GM19397 (cell line): ENCODE data around the gene LRBA.
A peak's percentile ranks its signal among the peaks of the same experiment; 100 is the strongest.
"Not testable (repeated sequence)": the region's sequence is repeated elsewhere in the genome, so short reads cannot be mapped to it uniquely, and the experiment has no call there.

Experiments
- ATAC-seq: cut with Tn5 transposase; IDR thresholded peaks from one replicate; pipeline ENCODE4 v1.9.1; 2021; ENCODE audit warnings: mild to moderate bottlenecking, moderate library complexity; ENCODE audit not compliant: unreplicated experiment

The LRBA gene, protein sequence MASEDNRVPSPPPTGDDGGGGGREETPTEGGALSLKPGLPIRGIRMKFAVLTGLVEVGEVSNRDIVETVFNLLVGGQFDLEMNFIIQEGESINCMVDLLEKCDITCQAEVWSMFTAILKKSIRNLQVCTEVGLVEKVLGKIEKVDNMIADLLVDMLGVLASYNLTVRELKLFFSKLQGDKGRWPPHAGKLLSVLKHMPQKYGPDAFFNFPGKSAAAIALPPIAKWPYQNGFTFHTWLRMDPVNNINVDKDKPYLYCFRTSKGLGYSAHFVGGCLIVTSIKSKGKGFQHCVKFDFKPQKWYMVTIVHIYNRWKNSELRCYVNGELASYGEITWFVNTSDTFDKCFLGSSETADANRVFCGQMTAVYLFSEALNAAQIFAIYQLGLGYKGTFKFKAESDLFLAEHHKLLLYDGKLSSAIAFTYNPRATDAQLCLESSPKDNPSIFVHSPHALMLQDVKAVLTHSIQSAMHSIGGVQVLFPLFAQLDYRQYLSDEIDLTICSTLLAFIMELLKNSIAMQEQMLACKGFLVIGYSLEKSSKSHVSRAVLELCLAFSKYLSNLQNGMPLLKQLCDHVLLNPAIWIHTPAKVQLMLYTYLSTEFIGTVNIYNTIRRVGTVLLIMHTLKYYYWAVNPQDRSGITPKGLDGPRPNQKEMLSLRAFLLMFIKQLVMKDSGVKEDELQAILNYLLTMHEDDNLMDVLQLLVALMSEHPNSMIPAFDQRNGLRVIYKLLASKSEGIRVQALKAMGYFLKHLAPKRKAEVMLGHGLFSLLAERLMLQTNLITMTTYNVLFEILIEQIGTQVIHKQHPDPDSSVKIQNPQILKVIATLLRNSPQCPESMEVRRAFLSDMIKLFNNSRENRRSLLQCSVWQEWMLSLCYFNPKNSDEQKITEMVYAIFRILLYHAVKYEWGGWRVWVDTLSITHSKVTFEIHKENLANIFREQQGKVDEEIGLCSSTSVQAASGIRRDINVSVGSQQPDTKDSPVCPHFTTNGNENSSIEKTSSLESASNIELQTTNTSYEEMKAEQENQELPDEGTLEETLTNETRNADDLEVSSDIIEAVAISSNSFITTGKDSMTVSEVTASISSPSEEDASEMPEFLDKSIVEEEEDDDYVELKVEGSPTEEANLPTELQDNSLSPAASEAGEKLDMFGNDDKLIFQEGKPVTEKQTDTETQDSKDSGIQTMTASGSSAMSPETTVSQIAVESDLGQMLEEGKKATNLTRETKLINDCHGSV (N-terminal part only)

DNA sequence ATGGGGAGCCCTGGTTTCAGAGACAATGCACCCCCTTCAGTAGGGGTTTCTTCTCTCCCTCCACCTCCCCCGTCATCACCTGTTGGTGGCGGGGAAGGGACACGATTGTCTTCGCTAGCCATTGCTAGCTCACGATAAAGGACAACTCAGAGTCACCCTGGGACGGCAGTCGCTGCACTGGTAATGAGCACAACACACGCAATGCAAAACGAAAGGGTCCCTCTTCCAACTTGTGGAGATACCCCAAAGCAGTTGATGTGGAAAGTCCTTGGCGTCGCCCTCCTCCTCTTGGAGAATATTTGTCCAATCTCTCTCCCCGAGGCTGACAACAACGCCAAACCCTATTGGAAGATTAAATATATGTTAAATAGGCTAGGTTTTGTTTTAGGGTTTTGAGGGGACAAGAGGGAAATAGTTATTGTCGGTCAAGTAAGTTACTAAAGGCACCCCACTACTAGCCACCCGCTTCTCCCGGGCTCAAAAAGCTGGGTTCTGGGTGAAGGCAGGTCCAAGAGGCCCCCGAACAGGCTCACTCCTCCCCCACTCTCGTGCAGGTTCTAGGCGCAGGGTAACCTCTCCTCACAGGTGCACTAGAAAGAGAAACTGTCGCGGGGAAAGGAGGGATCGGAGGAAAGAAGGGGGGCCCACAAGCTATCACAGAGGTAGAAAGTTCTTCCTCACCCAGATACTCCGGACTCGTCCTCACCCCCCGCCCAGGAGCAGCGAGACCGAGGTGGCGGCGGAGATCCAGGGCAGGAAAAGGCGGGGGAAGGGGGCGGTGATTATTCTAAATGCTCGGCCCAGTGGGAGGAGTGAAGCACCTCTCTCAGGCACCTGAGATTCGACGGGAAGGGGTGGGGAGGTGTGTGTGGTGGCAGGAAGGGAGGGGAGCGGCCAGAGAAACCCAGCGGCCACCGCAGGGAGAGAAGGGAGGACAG lies at the start of gene LRBA:
TSS of gene LRBA (minus strand) at position 764 of the 938 bp plus-strand sequence. CDS start at position 122, 642 bp downstream.
- ATAC-seq: peak; percentile 72

DNA sequence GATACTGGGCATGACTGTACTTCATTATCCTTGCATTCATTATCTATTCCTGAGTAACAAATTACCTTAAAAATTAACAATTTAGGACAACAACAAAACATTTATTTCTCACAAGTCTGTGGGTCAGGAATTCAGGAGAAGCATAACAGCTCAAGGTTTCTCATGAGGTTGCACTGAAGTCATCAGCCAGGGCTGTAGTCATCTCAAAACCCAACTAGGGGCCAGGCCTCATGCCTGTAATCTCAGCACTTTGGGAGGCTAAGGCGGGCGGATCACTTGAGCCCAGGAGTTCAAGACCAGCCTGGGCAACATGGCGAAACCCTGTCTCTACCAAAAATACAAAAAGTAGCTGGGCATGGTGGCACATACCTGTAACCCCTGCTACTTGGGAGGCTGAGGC lies 48.1 kb upstream of the LRBA start:
- ATAC-seq: not testable (repeated sequence)

DNA sequence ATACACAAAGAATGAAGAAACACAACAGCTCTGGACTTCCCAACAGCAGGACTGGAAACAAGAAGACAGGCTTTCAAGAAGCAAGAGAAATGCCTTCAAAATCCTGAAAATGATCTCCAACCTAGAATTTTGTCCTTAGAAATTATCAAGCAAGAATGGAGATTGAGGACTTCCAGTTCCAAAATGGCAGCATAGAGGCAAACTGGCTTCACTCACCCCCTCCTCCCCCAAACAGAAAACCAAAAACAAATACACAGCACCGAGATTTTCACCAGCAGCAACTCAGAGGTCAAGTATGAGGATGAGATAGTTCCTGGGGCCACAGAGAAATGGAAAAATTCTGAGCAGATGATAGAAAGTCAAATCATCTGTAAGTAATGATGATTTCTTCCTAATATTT lies 40.5 kb upstream of the LRBA start:
- ATAC-seq: no peak

DNA sequence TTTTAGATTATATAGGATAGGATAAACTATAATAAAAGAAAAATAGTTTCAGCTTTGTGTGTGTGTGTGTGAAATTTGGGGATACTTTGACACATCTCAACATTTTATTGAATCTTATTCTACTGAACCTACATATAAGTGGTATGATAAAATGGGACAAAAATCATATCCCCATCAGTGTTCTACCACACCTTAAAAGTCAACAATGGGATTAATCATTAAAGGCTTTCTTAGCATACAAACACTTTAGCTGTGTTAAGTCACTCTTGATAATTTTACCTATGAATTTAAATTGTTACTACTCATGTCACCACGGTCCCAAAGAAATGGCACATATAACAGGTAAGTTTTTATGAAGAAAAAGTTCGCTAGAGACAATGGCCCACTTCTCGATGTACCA lies 37.7 kb upstream of the LRBA start:
- ATAC-seq: no peak

DNA sequence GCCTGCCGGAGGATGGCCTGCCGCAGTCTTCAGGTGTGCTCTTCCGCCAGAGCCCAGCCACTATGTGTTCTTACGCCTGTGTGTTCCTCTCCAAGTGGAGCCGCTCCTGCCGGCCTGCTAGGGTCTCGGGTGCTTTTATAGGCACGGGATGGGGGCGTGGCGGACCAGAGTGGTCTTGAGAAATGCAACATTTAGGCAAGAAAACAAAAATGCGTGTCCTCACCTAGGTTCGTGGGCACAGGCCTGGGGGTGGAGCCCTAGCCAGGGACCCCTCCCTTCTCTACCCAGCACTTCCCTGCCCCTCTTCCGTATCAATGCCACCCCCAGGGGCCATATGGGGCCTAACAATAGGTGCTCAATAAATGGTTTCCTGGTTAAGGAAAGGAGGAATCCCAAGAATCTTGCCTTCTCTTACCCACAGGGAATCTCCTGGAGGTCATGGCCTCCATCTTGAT lies 34.4 kb upstream of the LRBA start:
- ATAC-seq: no peak

DNA sequence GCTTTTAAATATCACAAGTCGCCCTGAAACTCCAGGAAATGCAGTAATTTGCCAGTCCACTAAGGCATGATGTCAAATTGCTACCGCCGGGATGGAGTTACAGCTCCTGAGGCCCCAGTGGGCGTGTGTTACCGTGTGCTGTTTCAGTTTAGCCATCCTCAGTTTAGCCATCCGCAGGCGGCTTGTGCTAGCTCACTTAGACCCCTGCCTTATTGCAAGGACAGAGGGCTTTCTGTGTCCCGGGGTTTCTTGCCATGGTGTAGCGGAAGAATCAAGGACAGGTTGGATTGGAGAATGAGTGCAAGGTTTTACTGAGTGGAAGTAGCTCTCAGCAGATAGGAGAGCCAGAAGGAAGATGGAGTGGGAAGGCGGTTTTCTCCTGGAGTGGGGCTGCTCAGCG lies 33.8 kb upstream of the LRBA start:
- ATAC-seq: no peak

DNA sequence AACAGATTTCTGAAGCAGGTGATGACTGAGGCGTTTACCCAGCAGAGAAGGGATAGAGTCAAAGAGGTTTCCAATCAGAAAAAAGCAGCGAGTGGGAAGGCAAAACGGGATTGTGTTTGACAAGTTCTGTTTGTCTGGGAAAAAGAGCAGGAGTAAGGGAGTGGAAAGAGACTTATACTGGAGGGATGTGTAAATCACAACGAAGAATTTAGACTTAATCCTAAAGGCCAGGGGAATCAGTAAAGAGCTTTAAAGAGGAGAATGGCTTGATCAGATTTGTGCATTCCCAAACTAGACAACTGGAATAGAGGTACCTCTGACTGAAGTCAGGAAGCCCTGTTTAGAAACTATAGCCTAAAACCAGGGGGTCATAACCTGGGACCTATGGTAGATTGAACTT lies 31.5 kb upstream of the LRBA start:
- no peak for ATAC-seq

DNA sequence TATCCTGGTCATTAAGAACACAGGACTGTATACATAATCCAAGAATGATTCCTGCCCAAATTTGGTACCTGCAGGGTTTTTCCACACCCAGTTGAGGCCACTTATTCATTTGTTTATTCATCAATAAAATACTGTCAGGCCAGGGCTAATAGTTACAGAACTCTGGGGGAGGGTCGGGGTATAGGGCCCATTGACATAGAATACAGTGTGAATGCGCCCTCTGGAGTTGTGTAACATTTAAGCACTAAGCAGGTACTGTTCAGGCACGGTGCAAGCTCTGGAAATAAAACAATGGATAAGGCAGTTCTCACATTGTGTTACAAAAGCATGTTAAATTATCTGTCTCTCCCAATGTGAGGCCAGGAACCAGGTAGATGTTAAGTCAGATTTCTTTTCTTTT lies 30.8 kb upstream of the LRBA start:
- no peak for ATAC-seq

DNA sequence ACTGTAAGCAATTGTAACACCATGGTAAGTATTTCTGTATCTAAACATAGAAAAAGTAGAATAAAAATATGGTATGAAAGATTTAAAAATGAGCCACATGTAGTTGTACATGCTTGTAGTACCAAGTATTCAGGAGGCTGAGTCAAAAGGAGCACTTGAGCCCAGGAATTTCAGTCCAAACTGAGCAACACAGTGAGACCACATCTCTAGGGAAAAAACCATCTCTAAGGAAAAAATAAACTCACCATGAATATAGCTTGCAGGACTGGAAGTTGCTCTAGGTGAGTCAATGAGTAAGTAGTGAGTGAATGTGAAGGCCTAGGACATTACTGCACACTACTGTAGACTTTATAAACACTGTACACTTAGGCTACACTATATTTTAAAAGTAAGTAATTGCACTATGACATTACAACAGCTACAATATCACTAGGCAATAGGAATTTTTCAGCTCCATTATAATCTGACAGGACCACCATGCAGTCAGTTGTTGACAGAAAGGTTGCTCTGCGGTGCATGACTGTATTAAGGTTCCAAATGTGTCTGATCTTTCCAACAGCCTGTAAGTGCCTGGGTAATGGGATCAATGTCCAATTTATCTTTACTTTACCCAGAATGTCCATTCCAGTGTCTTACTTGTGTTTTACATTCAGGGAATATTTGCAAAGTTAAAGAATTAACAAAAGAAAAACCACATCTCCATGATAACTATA lies 28.9 kb upstream of the LRBA start:
- no peak for ATAC-seq

DNA sequence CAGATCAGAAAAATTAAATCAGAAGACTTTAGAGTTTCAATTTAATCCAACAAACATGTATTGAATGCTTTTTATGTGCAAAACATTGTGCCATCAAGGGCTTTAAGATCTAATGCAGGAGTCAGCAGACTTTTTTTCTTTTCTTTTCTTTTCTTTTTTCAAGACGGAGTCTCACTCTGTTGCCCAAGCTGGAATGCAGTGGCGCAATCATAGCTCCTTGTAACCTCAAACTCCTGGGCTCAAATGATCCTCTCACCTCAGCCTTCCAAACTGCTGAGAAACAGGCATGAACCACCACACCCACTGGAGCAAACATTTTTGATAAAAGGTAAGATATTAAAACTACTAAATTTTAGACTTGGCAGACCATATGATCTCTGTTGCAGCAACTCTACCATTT lies 24.6 kb upstream of the LRBA start:
- ATAC-seq: no peak

DNA sequence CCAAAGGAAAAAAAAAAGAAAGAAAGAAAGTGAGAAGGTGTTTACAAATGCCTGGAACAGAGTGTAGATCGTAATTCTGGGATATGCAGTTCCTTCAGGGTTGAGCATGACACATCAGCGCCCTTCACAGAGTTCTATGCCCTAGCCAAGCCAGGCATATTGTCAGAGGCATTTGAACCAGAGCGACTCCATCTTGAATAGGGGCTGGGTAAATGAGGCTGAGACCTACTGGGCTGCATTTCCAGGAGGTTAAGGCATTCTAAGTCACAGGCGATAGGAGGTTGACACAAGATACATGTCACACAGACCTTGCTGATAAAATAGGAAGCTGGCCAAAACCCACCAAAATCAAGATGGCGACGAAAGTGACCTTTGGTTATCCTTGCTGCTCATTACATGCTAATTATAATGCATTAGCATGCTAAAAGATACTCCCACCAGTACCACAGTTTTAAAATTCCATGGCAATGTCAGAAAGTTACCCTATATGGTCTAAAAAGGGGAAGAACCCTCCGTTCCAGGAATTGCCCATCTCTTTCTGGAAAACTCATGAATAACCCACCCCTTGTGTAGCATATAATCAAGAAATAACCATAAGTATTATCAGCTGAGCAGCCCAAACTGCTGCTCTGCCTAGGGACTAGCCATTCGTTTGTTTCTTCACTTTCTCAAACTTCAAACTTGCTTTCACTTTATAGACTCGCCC lies 23.5 kb upstream of the LRBA start:
- ATAC-seq: no peak

DNA sequence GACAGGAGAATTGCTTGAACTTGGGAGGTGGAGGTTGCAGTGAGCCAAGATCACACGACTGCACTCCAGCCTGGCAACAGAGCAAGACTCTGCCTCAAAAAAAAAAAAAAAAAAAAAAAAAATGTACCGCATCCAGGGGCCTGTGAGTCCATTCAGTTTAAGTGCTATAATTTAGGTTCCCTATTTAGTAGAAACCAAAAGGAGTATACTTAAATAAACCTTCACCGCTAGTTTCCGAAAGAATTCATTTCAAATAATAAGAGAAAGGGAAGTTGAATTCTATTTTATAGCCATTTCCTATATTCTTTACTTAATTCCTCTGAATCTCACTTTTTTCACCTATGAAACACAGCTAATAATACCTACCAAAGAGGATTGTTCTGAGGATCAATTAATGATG lies 20.8 kb upstream of the LRBA start:
- ATAC-seq: no peak

DNA sequence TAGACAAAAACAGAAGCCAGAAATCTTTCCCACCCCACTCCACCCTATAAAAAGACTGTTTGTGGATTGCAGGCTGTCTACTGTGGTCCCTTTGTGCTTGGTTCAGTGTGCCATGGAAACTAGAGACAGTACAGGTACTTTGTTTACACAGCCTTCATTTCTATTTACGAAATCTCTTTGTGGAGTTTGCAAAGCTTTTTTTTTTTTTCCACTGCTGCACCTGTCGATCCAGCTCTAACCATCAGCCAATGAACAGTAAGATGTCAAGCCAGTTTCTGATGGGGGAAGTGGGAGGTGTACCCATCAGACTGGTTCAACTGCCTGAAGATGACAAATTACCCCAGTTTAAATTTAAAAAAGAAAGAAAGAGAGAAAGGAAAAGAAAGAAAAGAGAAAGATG lies 20.2 kb upstream of the LRBA start:
- ATAC-seq: no peak

DNA sequence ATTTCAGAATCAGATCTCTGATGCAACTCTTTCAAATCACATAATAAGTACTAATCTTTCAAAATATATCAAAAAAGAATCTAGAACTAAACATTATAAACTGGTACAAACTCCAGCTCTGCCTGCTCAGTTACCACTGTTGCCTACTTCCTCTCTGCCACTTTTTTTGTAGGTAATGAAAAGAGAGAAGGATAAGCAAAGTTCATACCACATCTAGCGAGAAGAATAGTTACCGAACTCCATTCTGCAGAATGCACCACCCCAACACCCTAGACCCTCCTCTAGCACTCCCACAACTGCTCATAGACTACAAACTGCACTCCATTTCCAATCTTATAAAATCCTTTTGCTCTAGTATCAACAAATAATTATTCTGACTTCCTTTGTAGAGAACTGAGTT lies 19.7 kb upstream of the LRBA start:
- ATAC-seq: no peak

DNA sequence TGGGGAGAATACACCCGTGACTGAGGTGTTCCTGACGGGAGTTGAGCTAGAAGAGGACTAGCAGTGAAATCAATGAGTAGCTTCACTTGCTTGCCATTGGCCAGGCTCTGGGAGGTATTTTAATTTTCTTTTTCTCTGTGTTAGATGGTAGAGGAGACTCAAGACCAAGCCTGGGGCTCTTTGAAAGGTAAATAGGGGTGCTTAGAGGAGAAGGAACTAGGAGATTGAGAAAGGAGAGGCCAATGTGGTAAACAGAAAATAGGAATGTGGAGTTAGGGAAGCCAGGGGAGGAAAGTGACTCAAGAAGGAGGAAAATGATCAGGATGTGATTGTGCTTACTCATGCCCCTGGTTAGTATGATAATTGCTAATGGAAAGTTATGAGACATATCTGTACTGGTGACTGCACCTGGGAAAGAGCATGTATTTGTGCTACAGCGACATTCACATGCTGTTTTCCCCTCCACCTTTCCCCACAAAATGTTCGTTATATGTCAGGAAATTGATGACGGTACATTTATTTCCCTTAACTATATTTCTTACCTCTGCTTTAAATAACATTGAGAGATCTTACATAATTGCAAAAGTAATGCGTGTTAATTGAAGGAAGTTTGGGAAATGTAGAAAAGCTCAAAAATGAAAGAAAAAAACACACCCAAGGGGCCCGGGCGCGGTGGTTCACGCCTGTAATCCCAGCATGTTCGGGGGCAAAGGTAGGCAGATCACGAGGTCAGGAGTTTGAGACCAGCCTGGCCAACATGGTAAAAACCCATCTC lies 16.9 kb upstream of the LRBA start:
- ATAC-seq: no peak

DNA sequence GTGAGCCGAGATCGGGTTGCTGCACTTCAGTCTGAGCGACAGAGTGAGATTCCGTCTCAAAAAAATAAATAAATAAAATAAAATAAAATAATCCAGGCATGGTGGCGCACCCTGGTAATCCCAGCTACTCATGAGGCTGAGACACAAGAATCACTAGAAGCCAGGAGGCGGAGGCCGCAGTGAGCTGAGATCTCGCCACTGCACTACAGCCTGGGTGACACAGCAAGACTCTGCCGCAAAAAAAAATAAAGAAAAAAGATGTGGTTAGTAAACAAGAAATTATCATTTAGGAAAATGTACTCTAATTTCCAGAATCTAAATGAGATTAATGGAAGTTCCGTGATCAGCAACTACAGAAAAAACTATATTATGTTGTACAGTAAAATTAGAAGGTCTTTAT lies 14.5 kb upstream of the LRBA start:
- ATAC-seq: no peak

DNA sequence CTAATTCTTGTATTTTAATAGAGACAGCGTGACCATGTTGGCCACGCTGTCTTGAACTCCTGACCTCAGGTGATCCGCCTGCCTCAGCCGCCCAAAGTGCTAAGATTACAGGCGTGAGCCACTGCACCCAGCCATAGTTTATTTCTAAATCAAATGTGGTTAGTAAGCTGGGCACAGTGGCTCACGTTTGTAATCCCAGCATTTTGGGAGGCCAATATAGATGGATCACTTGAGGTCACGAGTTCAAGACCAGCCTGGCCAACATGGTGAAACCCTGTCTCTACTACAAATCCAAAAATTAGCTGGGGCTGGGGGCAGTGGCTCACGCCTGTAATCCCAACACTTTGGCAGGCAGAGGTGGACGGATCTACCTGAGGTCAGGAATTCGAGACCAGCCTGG lies 13.9 kb upstream of the LRBA start:
- ATAC-seq: not testable (repeated sequence)

DNA sequence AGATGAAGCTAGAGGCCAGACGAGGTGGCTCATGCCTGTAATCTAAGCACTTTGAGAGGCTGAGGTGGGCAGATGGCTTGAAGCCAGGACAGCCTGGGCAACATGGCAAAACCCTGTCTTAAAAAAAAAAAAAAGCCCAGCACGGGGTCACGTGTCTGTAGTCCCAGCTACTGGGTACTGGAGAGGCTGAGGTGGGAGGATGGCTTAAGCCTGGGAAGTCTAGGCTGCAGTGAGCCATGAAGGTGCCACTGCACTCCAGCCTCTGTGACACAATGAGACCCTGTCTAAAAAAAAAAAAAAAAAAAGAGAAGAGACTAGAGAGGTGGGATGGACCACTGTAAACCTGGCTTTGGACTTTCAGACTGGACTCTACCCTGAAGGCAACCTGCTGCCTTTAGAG lies 10.7 kb upstream of the LRBA start:
- no peak for ATAC-seq
